Measurements from ENCODE around the gene PCNX3. TPM values are rescaled to one million over a fixed set of nuclear protein-coding genes. Genes with fewer than 3 reads are reported as not detected.

The PCNX3 gene
- total RNA-seq, 4 donors from 2014 or later: 24.0 to 40.0 (median 30.9) TPM

GRCh38 chr11:65662799-65663638 is 47.4 kb downstream of the PCNX3 start, which contains the start of gene RELA:
RELA (minus strand) TSS chr11:65662916; CDS start chr11:65662832, 84 bp downstream.
- intact Hi-C loops (cut with DNase I): no loop called here
- Histone ChIP-seq H3K36me3 (peaks cover 25 to 37% (median 26%) of the 10 kb centered on the region in 3 donors), H3K27ac (peak within 1 kb of the TSS; percentile 96 to 99 (median 97)), H3K4me1 (peaks cover 26 to 50% (median 30%) of the 10 kb centered on the region in 3 donors), H3K4me3 (peak within 1 kb of the TSS; percentile 65 to 92 (median 85)), H3K27me3 (no peaks in the 10 kb centered on the region), H3K9me3 (no peaks in the 10 kb centered on the region)
- DNase-seq: no peak
- TF ChIP-seq POLR2A (IDR thresholded peaks at IDR 0.05) (peak in 3 of 4 donors; percentile 62 to 81 (median 80)), CTCF (IDR thresholded peaks at IDR 0.05) (peak in 4 of 6 experiments; percentile 25 to 47 (median 30))
- 0% methylated on average over 5 to 11 of the region's 91 CpGs for WGBS, 2 donors

- Histone ChIP-seq H3K9me3 (no peaks in the 10 kb centered on the region), H3K27me3 (no peaks in the 10 kb centered on the region), H3K36me3 (peaks cover 18 to 30% (median 19%) of the 10 kb centered on the region in 3 donors), H3K4me1 (peaks cover 26 to 50% (median 30%) of the 10 kb centered on the region in 3 donors), H3K4me3 (peak overlapping the region; percentile 65 to 92 (median 85)), H3K27ac (peak overlapping the region; percentile 96 to 99 (median 97))
- WGBS, 2 donors: 0 to 1% methylated on average over 5 to 9 of the region's 15 CpGs
- intact Hi-C loops (cut with DNase I): no loop called here
- DNase-seq: no peak
- TF ChIP-seq POLR2A (IDR thresholded peaks at IDR 0.05): no peak
- TF ChIP-seq CTCF (IDR thresholded peaks at IDR 0.05): no peak
These were observed 48.1 kb downstream of the PCNX3 start for GRCh38 chr11:65663639-65664200.

GRCh38 chr11:65672180-65672860 is 56.7 kb downstream of the PCNX3 start:
- no peaks in the 10 kb centered on the region for H3K9me3 ChIP-seq
- TF ChIP-seq POLR2A (IDR thresholded peaks at IDR 0.05) (no peak), CTCF (IDR thresholded peaks at IDR 0.05) (no peak)
- no peak overlapping the region for H3K27ac ChIP-seq
- H3K36me3 ChIP-seq: no peaks in the 10 kb centered on the region
- DNase-seq: no peak
- H3K27me3 ChIP-seq: no peaks in the 10 kb centered on the region
- intact Hi-C loops (cut with DNase I): no loop called here
- H3K4me3 ChIP-seq: no peak overlapping the region
- H3K4me1 ChIP-seq: no peaks in the 10 kb centered on the region

- no peaks in the 10 kb centered on the region for H3K27me3 ChIP-seq
- WGBS, 2 donors: 89% methylated on average over 2 of the region's 2 CpGs
- no peaks in the 10 kb centered on the region for H3K4me1 ChIP-seq
- intact Hi-C loops (cut with DNase I): no loop called here
- H3K36me3 ChIP-seq: no peaks in the 10 kb centered on the region
- H3K9me3 ChIP-seq: no peaks in the 10 kb centered on the region
- no peak for DNase-seq
- no peak overlapping the region for H3K27ac ChIP-seq
- TF ChIP-seq POLR2A (IDR thresholded peaks at IDR 0.05): no peak
- TF ChIP-seq CTCF (IDR thresholded peaks at IDR 0.05): no peak
- no peak overlapping the region for H3K4me3 ChIP-seq
These were observed 57.4 kb downstream of the PCNX3 start for GRCh38 chr11:65672982-65673381.
